K562 (cell line): ENCODE measurements around the gene CPPED1. TPM values are rescaled to one million over a fixed set of nuclear protein-coding genes. Genes with fewer than 3 reads are reported as not detected.

Source experiments
- DMBX1 ChIP-seq: fragments of 250-450 bp; sonication (Bioruptor Pico); IDR thresholded peaks from 2 replicates; pipeline ENCODE4 v1.8.0; 2022; ENCODE audit warnings: inconsistent platforms, mild to moderate bottlenecking, moderate library complexity, borderline replicate concordance
- FIP1L1 ChIP-seq: fragments of 200-400 bp; formaldehyde crosslinking; IDR thresholded peaks from 2 replicates; pipeline ENCODE4 v1.6.1; 2018; ENCODE audit warnings: mild to moderate bottlenecking, low read depth, low read length; ENCODE audit not compliant: poor library complexity, severe bottlenecking
- IRF2 ChIP-seq: sonication (generic); formaldehyde crosslinking; IDR thresholded peaks from 2 replicates; pipeline ENCODE4 v1.8.1; 2022; ENCODE audit warnings: mild to moderate bottlenecking, missing genetic modification reagents
- PHF8 ChIP-seq: fragments of 200-600 bp; sonication (generic); IDR thresholded peaks from 2 replicates; pipeline ENCODE4 v1.6.1; 2012; ENCODE audit warnings: mixed run types, mild to moderate bottlenecking, inconsistent platforms, low read length, moderate library complexity, borderline replicate concordance
- PML ChIP-seq: IDR thresholded peaks from 2 replicates; pipeline ENCODE4 v1.6.1; 2012; ENCODE audit warnings: low read length, inconsistent platforms
- RFX5 ChIP-seq: IDR thresholded peaks from 2 replicates; pipeline ENCODE4 v1.6.1; 2011; ENCODE audit warnings: low read depth, mild to moderate bottlenecking, improper control_type of control experiment, low read length
- ZZZ3 ChIP-seq: fragments of 450-650 bp; IDR thresholded peaks from 2 replicates; pipeline ENCODE4 v1.6.1; 2016; ENCODE audit warnings: antibody characterized with exemption, mild to moderate bottlenecking, moderate library complexity
- polyA plus RNA-seq, 8 experiments: library from polyadenylated mRNA; depleted of rRNA in 4 of 8; stranded (reverse) in 5 of 8; unstranded in 3 of 8; fragments of >200 nt; fragmentation: Nextera tagmentation in 2 of 8; fragmentation: Illumina TruSeq in 1 of 8; extraction: Ambion mirVana in 2 of 8; extraction: Trizol in 1 of 8; gene quantifications; 2 replicates each; pipeline versions ENCODE4 v1.2.1 to v1.2.3, GENCODE V29; 2011 to 2014; ENCODE audit warnings: inconsistent platforms in 1 of 8, missing spikeins in 1 of 8
- total RNA-seq, 7 experiments: library from RNA; depleted of rRNA in 6 of 7; stranded (reverse); fragments of >200 nt in 6 of 7; fragmentation: Illumina TruSeq in 2 of 7; extraction: Trizol in 2 of 7; gene quantifications; 2 replicates each; pipeline versions ENCODE4 v1.2.1 to v1.2.3, GENCODE V29; 2011 to 2021; ENCODE audit warnings: low replicate concordance in 1 of 7
- TF ChIP-seq, protein P1 (sequence below), 2 experiments: fragments of 450-650 bp in 1 of 2; sonication (generic) in 1 of 2; formaldehyde crosslinking in 1 of 2; IDR thresholded peaks; 2 replicates each; pipeline versions ENCODE4 v1.7.1 to v1.9.0; 2016 to 2022; ENCODE audit warnings: inconsistent platforms in 1 of 2, mild to moderate bottlenecking in 1 of 2, missing genetic modification reagents in 1 of 2
- TF ChIP-seq, protein P2 (sequence below): fragments of 200-800 bp; sonication (Bioruptor generic); IDR thresholded peaks from 2 replicates; pipeline ENCODE4 v1.6.1; 2016; ENCODE audit warnings: missing genetic modification characterization, missing compliant biosample characterization
- TF ChIP-seq, protein P3 (sequence below): sonication (generic); IDR thresholded peaks from 2 replicates; pipeline ENCODE4 v1.6.1; 2016

The CPPED1 gene
- total and polyA plus RNA-seq, 9 of the 15 experiments (the other 6 are each of a cell fraction or from before 2014, with no cell fraction given): 7.5 to 25.7 (median 16.9) TPM

DNA sequence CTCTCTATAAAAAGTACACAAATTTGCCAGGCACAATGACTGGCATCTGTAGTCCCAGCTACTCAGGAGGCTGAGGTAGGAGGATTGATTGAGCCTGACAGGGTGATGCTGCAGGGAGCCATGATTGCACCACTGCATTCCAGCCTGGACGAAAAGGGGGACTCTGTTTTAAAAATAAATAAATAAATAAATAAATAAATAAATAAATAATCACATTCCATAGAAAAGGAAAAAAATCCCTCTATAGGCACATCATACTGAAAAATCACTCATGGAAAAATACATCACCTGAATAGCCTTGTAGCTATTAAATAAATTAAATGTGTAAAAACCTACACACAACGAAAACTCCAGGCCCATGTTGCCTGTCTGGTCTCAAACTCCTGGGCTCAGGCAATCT, 56.4 kb downstream of the CPPED1 start (continued):
- TF ChIP-seq, protein P1, sequence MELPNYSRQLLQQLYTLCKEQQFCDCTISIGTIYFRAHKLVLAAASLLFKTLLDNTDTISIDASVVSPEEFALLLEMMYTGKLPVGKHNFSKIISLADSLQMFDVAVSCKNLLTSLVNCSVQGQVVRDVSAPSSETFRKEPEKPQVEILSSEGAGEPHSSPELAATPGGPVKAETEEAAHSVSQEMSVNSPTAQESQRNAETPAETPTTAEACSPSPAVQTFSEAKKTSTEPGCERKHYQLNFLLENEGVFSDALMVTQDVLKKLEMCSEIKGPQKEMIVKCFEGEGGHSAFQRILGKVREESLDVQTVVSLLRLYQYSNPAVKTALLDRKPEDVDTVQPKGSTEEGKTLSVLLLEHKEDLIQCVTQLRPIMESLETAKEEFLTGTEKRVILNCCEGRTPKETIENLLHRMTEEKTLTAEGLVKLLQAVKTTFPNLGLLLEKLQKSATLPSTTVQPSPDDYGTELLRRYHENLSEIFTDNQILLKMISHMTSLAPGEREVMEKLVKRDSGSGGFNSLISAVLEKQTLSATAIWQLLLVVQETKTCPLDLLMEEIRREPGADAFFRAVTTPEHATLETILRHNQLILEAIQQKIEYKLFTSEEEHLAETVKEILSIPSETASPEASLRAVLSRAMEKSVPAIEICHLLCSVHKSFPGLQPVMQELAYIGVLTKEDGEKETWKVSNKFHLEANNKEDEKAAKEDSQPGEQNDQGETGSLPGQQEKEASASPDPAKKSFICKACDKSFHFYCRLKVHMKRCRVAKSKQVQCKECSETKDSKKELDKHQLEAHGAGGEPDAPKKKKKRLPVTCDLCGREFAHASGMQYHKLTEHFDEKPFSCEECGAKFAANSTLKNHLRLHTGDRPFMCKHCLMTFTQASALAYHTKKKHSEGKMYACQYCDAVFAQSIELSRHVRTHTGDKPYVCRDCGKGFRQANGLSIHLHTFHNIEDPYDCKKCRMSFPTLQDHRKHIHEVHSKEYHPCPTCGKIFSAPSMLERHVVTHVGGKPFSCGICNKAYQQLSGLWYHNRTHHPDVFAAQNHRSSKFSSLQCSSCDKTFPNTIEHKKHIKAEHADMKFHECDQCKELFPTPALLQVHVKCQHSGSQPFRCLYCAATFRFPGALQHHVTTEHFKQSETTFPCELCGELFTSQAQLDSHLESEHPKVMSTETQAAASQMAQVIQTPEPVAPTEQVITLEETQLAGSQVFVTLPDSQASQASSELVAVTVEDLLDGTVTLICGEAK (IDR thresholded peaks at IDR 0.05): no peak
- TF ChIP-seq, protein P1 (CRISPR knock-in tag; IDR thresholded peaks at IDR 0.05): no peak
- no peak for TF ChIP-seq FIP1L1
- TF ChIP-seq DMBX1: no peak
- TF ChIP-seq PML: no peak
- TF ChIP-seq IRF2 (CRISPR knock-in tag): no peak
- TF ChIP-seq ZZZ3: no peak
- no peak for TF ChIP-seq PHF8
- TF ChIP-seq RFX5: no peak
- TF ChIP-seq, protein P2, sequence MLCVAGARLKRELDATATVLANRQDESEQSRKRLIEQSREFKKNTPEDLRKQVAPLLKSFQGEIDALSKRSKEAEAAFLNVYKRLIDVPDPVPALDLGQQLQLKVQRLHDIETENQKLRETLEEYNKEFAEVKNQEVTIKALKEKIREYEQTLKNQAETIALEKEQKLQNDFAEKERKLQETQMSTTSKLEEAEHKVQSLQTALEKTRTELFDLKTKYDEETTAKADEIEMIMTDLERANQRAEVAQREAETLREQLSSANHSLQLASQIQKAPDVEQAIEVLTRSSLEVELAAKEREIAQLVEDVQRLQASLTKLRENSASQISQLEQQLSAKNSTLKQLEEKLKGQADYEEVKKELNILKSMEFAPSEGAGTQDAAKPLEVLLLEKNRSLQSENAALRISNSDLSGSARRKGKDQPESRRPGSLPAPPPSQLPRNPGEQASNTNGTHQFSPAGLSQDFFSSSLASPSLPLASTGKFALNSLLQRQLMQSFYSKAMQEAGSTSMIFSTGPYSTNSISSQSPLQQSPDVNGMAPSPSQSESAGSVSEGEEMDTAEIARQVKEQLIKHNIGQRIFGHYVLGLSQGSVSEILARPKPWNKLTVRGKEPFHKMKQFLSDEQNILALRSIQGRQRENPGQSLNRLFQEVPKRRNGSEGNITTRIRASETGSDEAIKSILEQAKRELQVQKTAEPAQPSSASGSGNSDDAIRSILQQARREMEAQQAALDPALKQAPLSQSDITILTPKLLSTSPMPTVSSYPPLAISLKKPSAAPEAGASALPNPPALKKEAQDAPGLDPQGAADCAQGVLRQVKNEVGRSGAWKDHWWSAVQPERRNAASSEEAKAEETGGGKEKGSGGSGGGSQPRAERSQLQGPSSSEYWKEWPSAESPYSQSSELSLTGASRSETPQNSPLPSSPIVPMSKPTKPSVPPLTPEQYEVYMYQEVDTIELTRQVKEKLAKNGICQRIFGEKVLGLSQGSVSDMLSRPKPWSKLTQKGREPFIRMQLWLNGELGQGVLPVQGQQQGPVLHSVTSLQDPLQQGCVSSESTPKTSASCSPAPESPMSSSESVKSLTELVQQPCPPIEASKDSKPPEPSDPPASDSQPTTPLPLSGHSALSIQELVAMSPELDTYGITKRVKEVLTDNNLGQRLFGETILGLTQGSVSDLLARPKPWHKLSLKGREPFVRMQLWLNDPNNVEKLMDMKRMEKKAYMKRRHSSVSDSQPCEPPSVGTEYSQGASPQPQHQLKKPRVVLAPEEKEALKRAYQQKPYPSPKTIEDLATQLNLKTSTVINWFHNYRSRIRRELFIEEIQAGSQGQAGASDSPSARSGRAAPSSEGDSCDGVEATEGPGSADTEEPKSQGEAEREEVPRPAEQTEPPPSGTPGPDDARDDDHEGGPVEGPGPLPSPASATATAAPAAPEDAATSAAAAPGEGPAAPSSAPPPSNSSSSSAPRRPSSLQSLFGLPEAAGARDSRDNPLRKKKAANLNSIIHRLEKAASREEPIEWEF (CRISPR knock-in tag): no peak
- TF ChIP-seq, protein P3, sequence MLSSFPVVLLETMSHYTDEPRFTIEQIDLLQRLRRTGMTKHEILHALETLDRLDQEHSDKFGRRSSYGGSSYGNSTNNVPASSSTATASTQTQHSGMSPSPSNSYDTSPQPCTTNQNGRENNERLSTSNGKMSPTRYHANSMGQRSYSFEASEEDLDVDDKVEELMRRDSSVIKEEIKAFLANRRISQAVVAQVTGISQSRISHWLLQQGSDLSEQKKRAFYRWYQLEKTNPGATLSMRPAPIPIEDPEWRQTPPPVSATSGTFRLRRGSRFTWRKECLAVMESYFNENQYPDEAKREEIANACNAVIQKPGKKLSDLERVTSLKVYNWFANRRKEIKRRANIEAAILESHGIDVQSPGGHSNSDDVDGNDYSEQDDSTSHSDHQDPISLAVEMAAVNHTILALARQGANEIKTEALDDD: no peak
